Astrocyte of the hippocampus (primary cell): Measurements from ENCODE around the gene BTBD18.

Experiments used
- DNase-seq: peaks from one replicate; pipeline ENCODE4 v3.0.0; 2011; ENCODE audit warnings: low read depth, low spot score

The BTBD18 gene

DNA sequence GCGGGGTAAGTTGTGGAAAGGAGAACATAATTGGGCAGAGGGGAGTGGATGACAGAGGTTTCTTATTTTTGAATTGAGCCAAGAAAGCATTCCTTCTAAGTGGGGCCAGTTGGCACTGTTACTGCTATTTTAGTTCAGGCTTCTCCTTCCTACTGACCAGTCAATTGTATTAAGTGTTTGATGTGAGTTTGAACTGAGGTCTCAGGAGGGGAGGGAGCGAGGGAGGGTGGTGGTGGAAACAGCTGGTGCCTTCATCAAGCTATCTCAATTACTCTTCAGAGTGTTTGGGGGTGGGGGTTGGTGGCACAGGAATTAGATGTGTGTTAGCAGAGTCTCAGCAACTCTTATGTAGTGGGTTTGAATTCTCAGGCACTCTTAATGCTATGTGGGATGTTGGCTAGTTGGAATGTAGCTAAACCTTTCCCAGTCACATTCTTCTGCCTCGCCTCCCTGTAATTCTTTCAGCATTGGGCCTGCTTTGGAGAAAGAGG lies 24.5 kb upstream of the BTBD18 start:
- peak; percentile 91 for DNase-seq

GRCh38 chr11:57775491-57775890 lies 23.9 kb upstream of the BTBD18 start:
- no peak for DNase-seq

GRCh38 chr11:57773026-57773598 lies 21.5 kb upstream of the BTBD18 start:
- no peak for DNase-seq

DNA sequence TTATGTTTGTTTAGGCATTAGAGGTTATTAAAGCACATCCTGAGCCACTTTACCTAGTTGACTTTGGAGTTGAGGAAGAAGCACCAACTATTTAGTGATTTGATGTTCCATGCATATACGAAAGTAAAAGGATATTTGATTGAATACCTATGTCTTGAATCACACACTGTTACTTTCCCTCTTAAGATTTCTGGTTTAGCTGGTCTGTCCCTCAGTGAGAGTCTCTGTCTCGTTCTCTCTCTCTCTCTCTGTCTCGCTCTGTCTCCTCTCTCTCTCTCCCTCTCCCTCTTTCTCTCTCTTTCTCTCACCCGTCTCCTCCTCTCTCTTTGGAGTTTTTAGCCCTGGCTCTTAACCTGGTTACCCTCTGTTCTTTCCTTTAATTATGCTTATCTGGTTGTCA lies 20.9 kb upstream of the BTBD18 start:
- DNase-seq, result no peak

DNA sequence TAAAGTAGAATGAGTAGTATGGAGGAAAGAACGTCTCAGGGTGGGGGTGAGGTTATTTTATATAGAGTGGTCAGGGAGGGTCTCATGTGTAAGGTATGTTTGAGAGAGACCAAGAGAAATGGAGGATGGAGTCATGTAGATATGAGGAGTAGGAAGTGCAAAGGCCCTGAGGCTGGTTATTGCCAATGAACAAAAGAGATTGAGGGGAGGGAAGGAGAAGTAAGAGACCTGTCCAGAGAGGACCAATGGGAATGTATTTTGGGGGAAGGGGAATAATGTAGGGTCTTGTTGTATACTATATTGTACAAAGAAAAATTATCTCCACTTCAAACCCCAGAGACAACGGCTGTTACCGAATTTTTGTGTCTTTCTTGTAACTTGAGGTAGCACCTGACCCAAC lies 19.7 kb upstream of the BTBD18 start:
- no peak for DNase-seq

GRCh38 chr11:57770793-57771192 lies 19.2 kb upstream of the BTBD18 start:
- DNase-seq, result no peak

GRCh38 chr11:57764972-57765371 lies 13.4 kb upstream of the BTBD18 start:
- no peak for DNase-seq

- peak; percentile 70 for DNase-seq
These were observed 12.9 kb upstream of the BTBD18 start for GRCh38 chr11:57764566-57764965.

GRCh38 chr11:57764021-57764420 lies 12.4 kb upstream of the BTBD18 start:
- no peak for DNase-seq

- peak; percentile 67 for DNase-seq
These were observed 11.9 kb upstream of the BTBD18 start for GRCh38 chr11:57763568-57763967.

DNA sequence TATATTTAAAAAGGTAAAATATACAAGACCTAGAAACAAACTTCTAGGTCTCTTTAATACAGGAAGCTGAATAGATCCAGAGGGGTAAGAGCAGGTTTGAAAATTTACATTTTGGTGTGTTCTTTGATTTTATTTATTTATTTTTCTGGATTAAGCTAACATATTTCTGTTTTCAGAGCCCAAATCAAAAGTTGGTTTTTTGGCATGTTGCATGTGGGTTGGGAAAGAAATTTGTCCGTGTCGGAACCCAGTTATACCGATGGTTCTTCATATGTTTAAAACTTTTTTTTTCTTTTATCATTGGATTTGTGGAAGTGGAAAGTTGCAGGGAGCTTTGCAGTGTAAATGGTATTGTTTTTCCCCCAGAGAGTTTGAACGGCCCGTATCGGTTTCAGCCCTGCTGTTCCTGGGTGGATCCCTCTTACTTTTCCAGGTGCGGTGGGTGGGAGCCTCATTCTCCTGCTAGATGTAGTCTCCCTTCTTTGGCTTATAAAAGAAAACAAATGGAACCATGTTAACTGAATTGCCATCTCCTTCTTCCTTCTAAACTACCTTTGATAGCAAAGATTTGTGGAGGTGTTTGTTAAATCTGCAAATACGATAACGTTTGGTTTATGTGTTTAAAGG lies 10.7 kb upstream of the BTBD18 start:
- no peak for DNase-seq

DNA sequence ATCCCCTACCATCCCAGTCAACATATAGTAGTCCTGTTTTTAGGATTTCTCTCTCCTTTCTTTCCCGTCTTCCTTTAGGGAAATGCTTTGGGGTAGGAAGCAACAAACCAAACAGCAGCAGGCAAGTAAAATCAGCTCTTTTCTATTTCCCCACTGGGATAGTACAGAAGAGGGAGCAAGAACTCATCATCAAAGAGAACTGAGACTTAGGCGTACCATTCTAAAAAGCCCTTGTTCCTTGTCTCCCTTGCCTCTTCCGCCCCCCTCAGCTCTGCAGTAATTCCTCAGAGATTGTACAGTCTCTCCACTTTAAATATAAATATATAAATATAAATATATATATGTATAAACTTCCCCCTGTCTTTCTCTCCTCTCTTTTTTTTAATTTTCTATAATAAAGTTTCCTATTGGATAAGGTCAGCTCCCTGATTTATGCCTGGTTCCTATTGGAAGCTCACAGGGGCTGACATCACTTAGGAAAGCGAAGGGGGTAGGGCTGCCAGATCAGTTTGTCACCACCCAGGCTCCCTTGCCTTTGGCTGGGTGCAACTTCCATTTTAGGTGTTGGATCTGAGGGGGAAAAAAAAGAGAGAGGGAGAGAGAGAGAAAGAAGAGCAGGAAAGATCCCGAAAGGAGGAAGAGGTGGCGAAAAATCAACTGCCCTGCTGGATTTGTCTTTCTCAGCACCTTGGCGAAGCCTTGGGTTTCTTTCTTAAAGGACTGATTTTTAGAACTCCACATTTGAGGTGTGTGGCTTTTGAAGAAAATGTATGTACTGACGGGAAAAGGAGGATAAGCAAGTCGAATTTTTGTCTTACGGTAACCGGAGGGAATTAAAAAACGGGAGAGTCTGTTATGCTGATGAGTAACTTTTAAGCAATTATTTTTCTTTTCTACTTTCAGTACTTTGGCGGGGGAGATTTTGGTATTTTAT lies 9.9 kb upstream of the BTBD18 start, which contains the start of gene CTNND1:
CTNND1 (plus strand) TSS at position 502 of the 934 bp plus-strand sequence. CDS start 29,677 bp downstream, outside the sequence.
- peak; percentile 98 for DNase-seq

GRCh38 chr11:57758174-57758573 lies 6.6 kb upstream of the BTBD18 start:
- DNase-seq, result no peak

DNA sequence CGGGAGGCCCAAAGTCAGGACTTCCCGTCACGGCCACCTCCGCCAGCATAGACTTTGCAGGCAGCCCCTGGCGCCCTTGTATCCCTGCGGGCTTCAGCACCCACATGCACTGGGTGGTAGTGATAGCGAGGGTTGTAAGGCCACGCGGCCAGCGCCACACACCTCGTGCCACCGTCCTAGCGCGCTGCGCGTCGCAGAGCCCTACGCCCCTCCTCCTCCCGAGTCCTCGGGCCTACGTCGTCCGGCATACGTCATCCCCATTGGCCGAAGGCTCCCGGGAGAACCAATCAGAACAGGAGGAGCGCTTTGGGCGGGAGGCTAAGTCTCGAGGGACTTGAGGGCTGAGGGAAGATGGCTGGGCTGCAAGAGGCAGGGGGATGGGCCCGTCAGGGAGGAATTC lies 1.3 kb upstream of the BTBD18 start:
- DNase-seq, result no peak

- DNase-seq, result no peak
These were observed 443 bp downstream of the BTBD18 start for GRCh38 chr11:57751176-57751575.

- DNase-seq, result no peak
These were observed 4.7 kb downstream of the BTBD18 start for GRCh38 chr11:57746920-57747319.

- no peak for DNase-seq
These were observed 6.4 kb downstream of the BTBD18 start for GRCh38 chr11:57745206-57745605.

DNA sequence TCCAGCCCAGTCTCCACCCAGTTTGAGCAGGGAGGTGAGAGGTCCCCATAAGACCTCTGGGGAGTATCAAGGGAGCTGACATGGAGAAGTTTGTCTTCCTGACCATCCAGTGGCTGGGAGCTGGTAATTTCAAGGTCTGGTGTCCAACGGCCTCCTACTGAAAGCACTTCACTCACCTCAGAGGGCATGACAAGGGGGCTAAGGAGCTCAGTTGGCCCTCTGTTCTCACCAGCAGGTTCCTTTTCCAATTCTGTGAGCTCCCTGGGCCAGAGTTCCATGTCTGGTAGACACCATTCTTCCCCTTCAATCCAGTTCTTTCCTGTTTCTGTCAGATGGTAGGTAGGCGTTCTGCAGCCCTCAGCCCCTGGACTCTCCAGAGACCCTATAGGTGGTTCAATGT lies 7.3 kb downstream of the BTBD18 start:
- DNase-seq, result no peak

DNA sequence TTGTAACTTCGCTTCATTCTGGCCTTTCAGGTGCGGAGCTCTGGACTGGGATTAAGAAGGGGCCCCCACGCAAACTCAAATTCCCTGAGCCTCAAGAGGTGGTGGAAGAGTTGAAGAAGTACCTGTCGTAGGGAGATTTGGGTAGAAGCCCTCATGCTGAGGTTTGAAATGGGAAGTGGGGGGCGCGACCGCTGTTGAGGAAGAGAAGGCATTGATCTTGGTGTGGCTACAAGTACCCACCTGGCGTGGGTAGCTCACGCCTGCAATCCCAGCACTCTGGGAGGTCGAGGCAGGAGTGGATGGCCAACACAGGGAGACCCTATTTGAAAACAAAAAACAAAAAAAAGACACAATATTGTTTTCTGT lies 9.5 kb downstream of the BTBD18 start:
- no peak for DNase-seq

DNA sequence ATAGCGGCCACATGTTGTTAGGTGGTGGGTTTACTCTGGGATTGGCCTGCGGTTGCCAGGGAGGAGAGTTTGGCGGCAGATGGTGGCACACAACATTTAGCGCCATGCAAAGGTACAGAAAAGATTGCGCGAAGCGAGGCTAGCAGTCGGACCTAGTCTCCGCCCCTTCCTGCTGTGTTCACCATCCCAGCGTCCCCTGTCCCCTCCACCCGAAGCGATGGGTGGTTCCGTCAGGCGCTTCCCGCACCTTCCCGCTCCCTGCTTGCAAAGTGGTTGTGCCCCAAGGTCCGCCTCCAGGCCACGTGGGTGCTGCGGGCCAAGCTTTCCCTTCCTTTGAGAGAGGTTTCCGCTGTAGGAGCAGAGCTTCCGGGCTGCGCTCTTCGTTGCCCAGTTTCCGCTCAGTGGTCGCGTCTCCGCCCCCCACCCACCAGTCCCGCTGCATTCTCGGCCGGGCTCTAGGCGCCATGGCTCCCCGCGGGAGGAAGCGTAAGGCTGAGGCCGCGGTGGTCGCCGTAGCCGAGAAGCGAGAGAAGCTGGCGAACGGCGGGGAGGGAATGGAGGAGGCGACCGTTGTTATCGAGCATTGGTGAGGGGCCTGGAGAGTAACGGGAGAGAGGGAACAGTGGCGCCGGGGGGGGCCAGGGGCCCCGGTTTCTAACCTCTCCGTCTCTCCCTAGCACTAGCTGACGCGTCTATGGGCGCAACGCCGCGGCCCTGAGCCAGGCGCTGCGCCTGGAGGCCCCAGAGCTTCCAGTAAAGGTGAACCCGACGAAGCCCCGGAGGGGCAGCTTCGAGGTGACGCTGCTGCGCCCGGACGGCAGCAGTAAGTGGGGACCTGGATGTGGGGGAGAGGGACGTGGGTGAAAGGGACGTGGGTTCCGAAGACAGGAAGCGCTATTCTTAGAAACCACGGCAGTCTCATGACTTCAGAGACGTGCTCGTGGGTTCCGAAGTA lies 10.2 kb downstream of the BTBD18 start, which contains the start of gene SELENOH:
SELENOH (plus strand) TSS at position 360 of the 955 bp plus-strand sequence; CDS start at position 465, 105 bp downstream.
- DNase-seq, result peak; percentile 99

DNA sequence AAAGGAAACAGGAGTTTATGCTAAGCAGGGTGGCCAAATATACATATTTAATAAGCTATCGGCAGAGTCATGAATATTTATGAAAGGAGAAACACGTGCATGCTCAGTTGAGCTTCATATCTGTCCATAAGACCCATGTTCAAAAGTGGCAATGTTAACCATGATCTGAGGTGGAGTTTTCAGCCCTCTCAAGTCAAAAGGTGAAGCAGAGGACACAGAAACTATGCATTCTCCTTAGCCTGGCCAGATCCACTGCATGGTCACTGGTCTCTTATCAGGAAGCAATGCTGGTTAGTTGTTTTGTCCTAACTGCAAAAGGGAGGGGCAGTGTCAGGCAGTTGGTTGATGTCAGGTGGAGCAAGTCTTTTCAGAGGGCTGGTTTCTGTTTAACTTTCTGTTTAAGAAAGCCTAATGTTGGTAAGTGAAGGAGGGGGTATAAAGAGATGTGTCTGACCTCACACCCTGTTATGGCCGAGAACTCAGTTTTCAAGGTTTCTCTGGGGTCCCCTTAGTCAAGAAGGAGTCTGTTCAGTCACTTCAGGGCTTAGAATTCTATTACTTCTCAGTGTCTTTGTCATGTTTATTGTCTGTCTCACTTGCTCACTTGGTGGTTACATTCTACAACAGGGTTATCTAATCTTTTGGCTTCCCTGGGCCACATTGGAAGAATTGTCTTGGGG lies 15.9 kb downstream of the BTBD18 start:
- DNase-seq, result no peak
